Superior temporal gyrus (tissue), 1 donor: ENCODE results near the gene DPY19L1.
"Not testable (repeated sequence)": the region's sequence is repeated elsewhere in the genome, so short reads cannot be mapped to it uniquely, and the experiment has no call there.

ENCODE experiments used
- DNase-seq: peaks from one replicate; pipeline ENCODE4 v3.0.0-alpha.2; 2016; ENCODE audit errors: extremely low spot score

DPY19L1 gene

DNA sequence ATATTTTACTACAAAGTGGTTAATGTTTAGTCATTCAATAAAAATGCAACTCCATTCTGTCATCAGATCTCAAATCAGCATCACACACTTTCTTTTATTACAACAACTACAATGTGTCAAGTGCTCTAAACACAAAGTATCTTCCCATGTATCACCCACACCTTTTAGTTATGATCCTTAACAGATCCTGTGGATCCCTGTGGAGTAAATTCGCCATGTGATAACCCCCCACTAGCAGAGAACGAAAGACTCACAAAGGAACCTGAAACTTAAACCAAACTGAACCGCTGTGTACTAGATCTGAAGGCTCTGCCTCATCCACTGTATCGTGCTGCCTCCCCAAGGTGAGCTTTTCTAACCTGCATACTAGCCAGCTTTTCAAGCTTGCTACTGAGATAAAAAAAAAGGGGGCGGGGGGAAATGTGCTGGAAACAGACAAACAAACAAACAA lies 1.7 kb downstream of the DPY19L1 start:
- peak; percentile 64 for DNase-seq

DNA sequence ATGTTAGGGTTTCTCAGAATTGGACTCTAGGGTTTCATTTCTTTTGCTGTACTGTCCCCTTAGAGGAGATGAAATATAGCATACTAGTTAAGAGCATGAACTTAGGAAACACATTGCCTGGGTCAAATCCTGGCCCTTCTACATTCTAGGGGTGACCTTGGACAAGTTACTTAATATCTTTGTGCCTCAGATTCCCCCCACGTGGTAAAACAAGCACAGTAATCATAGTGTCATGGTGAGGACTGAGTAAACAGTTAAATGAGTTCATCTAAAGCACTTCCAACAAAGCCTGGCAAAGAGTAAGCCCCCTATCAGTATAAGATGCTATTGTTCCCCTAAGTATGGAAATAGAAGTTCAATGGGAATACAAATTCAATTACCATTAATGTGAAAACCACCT lies 5.1 kb downstream of the DPY19L1 start:
- no peak for DNase-seq

DNA sequence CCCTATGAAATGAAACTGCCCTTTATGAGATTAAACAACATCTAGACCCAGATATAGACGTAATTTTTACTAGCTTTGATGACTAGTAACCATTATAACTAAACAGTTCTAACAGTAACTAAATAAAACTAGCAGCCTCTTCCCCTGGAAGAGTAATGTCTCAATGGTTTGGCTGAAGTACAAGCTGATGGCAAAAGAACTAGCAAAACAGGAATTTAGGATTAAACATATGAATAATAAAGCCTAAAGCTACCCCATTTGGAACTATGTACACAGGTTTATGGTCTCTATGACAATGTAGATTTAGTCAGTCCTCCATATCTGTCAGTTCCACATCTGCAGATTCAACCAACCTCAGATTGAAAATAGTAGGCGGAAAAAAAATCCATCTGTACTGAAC lies 6.4 kb downstream of the DPY19L1 start:
- DNase-seq: no peak

DNA sequence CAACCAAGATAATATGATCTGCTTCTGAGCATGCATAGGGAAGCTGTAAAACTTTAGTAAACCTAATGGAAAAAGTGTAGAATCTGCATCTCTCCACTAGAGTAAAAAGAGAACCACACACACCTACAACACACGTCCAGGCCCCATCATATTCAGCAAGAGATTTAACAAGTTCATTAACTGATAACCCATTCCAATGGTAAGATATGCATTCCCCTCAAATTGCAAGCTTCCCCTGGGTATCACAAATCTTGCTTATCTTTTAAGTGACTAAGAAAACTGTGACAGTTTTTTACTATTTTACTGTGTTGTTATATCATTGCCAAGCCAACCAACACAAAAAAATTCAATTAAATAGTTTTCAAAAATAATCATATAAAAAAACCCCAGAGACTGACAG lies 8.0 kb downstream of the DPY19L1 start:
- no peak for DNase-seq

DNA sequence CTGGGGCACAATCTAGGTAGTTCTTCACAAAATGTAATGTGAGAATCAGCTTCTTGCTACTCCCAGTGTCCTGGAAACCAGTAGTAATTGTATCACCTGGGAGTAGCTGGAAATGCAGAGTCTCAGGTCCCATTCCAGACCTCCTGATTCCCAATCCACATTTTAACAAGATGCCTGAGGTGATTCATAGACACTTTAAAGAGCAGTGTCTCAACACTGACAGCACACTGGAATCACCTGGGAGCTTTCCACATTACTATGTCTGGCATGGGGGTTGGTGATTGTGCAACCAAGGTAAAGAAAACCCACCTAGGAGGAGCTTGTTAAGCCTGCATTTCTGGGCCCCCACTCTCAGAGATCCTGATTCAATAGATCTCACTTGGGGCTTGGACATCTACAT lies 11.1 kb downstream of the DPY19L1 start:
- no peak for DNase-seq

DNA sequence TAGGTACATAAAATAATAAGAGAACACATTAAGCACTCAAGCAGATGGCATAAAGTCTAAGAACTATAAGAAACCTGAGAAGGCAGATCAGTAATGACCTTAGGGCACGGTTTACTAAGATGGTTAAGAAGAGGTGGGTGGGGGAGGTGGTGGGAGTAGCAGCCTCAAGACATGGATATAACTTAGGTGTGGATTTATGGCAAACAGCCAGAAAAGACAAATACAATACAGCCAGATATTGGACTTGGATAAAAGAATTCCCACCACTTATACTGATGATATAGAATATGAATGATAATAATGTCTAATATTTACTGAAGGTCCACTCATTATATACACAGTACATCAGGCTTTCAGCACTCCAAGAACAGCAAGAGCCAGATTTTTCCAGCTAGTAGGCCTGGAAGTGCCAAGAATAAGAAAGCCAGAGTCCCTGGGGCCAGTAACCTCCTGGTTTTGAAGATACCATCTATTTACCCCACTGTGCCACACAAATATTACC lies 11.9 kb downstream of the DPY19L1 start:
- no peak for DNase-seq

DNA sequence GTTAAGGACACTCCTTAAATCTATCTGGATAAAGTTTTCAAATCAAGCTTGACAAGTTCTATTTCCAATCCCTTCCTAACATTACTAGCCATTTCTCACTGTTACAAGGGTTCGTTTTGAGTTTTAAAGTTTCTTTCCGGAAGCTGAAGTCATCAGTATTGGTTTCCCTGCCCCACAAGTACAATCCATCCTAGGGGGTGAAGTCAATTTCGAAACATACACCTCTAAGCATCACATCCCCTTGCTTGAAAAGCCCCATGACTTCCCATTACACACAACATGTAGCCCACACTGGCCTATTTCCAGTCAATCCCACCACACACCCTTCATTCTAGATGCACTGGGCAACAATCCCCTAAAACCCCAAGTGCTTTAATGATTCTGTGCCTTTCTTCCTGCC lies 13.0 kb downstream of the DPY19L1 start:
- no peak for DNase-seq

DNA sequence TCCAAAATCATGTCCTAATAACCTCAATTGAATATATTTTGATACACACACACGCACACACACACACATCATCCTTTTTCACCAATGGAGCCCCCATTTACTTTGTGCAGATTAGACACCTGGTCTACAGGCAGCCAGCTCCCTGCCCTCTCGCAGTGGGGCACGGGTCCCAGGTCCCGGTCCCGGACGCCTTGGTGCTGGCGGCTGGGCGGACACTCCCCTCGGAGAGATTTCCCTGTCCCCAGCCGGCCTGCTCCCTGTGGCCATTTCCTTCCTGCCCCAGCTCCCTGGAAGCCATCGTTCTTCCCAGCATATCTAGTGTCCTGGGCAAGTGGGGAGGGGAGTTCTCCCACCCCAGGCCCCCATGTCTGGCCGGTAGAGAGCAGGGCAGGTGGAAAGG lies 14.6 kb downstream of the DPY19L1 start:
- DNase-seq: no peak

DNA sequence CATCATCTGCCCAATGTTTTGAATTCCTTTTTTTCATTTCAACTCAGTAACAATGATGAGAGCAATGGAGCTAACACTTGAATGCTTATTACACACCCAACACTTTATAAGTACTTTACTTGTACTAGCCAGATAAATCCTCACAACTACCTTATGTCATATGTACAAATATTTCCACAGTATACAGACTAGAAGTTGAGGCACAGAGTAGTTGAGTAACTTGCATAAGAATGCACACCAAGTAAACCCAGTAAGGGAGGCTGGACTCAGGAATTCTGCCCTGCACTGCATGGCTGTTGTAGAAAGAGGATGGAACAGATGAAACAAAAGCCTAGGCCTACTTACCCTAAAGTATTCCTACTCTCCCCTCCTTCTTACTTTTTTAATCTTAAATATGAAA lies 15.8 kb downstream of the DPY19L1 start:
- no peak for DNase-seq

DNA sequence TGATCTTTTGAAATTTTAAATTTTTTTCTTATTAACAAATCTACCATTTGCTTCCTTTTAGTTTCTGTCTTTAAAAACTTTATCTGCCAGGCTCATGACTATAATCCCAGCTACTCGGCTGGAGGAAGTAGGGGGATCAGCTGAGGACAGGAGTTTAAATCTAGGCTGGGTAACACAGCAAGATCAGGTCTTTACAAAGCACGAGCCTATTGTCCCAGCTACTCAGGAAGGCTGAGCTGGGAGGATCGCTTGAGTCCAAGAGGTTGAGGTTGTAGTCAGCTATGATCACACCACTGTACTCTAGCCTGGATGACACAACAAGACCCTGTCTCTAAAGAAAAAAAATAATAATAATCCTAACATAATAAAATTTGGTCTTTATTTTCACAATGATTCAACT lies 17.5 kb downstream of the DPY19L1 start:
- no peak for DNase-seq

DNA sequence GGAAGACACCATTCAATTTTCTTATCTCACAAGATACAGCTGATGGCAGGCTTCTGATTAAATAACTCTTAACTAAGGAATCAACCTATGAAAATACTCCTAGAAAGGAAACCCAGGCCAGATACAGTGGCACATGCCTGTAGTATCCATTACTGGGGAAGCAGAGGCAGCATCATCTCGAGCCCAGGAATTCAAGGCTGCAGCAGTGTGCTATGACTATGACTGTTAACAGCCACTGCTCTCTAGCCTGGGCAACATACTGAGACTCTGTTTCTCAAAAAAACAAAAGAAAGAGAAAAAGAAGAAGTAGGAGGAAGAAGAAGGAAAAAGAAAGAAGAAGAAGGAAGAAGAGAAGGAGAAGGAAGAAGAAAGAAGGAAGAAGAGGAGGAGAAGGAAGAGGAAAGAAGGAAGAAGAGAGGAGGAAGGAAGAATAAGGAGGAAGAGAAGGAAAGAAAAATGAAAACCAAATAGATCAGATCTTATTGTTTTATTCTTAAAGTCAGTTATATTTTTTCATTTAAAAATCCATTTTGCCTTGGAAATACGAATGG lies 18.0 kb downstream of the DPY19L1 start:
- DNase-seq: no peak

DNA sequence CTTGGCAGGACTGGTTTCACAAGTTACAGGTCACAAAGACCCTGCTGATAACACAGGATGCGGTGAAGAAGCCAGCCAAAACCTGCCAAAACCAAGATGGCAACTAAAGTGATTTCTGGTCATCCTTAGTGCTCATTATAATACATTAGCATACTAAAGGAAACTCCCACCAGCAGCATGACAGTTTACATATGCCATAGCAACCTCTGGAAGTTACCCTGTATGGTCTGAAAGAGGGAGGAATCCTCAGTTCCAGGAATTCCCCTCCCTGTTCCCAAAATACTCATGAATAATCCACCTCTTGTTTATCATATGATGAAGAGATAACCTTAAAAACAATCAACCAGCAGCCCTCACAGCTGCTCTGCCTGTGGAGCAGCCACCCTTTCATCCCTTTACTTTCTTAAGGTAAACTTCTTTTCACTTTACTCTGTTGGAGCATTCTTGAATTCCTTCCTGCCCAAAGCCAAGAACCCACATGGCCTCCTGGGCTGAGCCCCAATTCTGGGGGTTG lies 21.9 kb downstream of the DPY19L1 start:
- DNase-seq: no peak

DNA sequence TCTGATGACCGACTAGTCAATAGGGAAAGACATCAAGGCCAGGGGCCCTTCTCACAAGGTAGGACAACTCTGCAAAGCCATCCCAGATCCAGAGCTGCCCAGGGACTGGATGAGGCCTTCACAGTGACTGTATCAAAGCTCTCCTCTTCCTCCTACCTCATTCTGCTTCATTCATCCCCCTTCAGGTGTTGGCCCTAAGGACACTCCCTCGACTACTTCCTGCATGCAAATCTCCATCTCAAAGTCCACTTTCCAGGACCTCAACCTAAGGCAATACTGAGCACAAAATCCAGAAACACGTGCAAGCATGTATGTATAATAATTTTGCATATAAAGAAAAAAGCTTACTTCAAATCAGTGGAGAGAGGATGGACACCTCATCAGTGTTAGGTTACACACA lies 25.1 kb downstream of the DPY19L1 start:
- DNase-seq: no peak

DNA sequence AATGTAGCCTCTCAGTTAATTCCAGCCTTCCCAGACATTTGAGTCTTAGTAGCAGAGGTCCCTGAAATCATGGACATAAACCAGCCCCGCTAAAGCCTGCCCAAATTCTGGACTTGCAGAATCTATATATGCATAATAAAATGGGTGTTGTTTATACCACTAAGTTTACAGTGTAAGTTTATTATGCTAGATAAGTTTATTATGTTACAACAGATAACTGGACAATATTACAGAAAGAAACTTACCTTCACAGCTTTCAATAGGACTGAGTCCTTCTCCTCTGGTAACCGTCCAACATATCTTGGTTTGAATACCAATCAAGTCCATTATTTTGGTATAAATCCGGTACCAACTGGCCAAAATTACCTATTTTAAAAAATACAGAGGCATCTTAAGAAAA lies 26.2 kb downstream of the DPY19L1 start:
- DNase-seq: no peak

DNA sequence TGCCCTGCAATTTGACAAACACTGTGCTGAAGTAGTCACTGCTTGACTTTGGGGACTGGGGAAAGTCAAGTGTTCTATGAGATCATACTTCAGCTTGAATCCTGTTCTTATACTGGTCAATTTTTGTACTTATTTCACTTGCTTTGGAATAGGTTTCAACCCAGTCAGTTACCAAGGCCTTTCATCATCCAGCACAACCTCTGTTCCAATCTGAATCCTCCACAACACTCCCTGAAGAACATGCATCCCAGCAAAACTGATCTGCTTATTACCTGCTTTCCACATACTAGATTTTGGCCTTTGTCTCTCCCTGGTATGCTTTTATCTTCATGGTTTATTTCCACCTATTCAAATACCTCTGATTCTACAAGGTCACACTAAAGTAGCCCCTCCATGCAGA lies 29.5 kb downstream of the DPY19L1 start:
- no peak for DNase-seq

DNA sequence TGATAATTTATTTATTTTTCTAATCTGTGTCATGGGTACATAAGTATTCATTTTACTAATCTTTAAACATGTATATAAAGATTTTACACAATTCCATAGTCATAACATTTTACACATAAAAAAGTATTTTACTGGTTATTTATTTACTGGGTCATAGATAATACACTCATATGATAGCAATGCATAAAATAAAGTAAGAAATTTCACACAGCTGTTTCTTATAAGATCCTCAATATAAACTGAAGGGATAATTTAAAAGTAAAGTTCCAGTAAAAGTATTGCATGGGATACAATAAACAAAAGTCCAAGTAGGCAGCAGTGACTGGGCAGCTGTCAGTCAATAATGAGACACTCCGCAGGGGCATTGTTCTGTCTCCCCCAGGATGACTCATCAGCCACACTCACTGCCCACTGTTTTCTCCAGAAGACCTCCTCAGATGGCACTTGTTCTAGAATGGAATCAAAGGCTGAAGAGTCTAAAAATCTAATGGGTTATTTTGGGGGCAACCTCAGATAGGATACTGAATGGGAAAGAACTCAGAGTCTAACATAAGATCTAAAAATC lies 32.7 kb downstream of the DPY19L1 start:
- DNase-seq: no peak

DNA sequence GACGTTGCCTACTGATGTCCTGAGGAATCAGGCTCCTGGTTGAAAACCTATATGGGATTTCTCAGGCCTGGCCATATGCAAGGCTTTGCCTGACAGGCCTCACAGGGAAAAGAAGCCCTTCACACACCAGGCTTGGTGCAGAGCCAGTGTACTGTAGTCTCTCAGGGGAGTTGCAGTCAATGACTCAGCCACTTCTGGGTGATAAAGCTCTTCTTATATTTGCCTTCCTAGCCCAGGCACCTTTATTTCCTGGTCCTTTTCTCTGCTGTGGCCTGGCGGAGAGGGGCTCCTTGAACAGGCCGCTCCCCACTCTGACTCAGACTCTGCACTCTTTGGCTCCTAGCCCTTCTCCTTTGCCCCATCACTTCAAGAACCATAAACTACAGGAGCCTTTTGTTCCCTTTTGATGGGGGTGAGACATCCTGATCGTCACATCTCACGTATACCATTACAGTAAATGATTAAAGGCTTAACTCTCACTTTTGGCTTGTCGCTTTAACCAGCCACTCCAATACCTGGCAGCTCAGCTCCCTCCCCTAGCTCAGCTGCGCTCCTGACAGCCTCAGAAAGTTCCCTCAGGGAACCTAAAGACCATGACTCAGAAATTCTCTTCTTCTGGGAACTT lies 33.5 kb downstream of the DPY19L1 start:
- DNase-seq: peak; percentile 54

DNA sequence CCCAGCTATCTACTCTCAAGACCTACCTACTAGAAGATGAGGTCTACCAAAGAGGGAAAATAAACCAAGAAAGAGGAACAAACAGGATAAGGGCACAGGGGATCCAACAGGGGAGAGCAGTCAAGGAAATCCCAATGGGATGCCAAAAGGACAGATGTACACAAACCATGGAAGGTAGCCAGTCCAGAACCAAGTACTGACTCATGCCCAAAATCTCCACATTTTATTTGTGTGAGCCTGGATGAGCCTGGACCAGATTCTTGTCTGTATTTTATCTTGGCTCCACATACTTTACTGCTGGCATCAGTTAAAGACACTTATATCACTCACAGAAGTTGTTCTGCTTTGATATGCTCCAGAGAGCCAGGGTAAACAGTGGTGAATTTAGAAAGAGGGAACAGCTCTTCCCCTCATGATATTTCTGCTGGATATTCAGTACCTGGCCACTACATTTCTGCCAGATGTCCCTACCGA lies 34.1 kb downstream of the DPY19L1 start:
- peak; percentile 36 for DNase-seq

DNA sequence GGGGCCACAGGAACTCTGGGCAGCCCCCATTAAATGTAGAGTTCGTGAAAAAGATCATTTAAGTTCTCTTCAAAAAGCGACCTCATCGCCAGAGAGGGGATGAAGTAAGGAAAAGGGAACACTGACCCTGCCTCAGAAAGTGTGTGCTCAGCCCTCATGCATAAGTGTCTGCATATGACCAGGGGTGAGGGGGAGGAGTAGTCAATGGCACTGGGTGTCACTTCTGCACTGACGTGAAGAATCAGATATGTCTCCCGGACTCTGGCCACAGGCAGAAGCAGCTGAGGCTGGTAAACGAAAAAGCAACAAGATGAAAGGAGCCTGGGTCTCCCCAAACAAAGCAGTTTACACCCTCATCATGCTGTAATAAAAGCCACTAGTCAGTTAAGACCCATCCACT lies 39.0 kb downstream of the DPY19L1 start:
- not testable (repeated sequence) for DNase-seq

DNA sequence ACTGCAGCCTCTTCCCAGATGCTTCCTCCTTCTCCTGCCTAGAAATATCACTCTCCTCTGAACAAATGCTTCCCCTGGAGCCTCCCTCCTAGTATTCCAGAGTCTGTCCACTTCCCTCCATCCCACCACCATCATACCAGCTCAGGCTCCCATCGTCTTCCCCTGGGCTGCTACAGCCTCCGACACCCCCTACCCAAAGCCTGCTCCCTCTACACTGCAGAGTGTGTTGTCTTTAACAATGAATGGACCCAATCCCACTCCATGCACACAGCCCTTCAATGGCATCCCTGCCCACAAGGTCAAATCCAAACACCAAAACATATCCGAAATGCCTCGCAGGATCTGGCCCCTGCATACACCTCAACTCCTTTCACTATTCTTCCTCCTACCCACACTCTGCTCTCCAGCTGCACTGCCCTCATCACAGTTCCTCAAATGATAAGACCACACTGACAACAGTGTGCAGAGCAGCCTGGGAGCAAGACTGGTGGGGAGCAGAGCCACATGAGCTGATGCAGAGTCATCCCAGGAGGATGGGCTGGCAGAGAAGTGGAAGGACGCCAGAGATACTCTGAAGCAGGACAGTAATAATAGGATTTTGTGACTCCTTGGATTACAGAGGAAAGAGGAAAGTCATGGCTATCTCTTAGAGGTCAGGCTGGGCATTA lies 40.7 kb downstream of the DPY19L1 start:
- not testable (repeated sequence) for DNase-seq

DNA sequence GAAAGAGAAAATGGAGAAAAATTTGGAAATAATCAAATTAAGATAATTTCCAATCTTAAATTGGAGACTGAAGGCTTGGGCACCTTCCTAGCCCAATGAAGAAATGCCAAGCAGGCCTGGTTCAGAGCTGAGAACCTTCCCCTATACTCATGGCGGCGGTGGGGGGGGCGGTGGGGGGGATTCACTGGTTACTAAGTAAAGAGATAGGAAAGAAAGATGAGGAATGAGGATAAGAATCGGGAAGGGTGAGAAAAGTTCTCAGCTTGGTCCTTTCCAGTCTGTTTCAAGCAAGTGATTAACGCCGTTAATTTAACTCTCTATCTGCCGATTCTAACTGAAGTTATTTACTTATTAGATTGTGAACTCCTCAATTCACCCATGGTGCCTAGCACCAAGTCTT lies 41.5 kb downstream of the DPY19L1 start:
- no peak for DNase-seq
